ENCODE measurements around the gene HPSE2. TPM values are rescaled to one million over a fixed set of nuclear protein-coding genes. Genes with fewer than 3 reads are reported as not detected.
A peak's percentile ranks its signal among the peaks of the same experiment; 100 is the strongest.

Gene HPSE2
- total RNA-seq, 2 donors from 2014 or later: 2.4 to 4.7 TPM

- 68% methylated on average over 13 of the region's 13 CpGs for WGBS
- Histone ChIP-seq H3K27me3 (replicated peaks; ENCODE audit: insufficient read depth) (no peaks in the 10 kb centered on the region), H3K4me3 (no peak overlapping the region), H3K9me3 (no peaks in the 10 kb centered on the region), H3K27ac (peak overlapping the region in 1 of 2 donors; percentile 10), H3K4me1 (replicated peaks) (no peaks in the 10 kb centered on the region), H3K36me3 (no peaks in the 10 kb centered on the region)
- intact Hi-C loops (cut with DNase I): no loop called here
- no peak for DNase-seq (ENCODE audit: low spot score)
- TF ChIP-seq CTCF (IDR thresholded peaks at IDR 0.05) (no peak), POLR2A (IDR thresholded peaks at IDR 0.05) (no peak), POLR2AphosphoS5 (IDR thresholded peaks at IDR 0.05) (no peak)
Observed at GRCh38 chr10:98489561-98490481, 745.8 kb downstream of the HPSE2 start.

GRCh38 chr10:98488669-98489430 lies 746.8 kb downstream of the HPSE2 start:
- peak; percentile 62 for TF ChIP-seq POLR2AphosphoS5 (IDR thresholded peaks at IDR 0.05)
- TF ChIP-seq POLR2A (IDR thresholded peaks at IDR 0.05): no peak
- no peaks in the 10 kb centered on the region for H3K36me3 ChIP-seq
- 33% methylated on average over 1 of the region's 1 CpG for WGBS
- H3K27ac ChIP-seq: peak overlapping the region in 1 of 2 donors; percentile 38
- peak; percentile 93 for DNase-seq (ENCODE audit: low spot score)
- H3K4me3 ChIP-seq: no peak overlapping the region
- no peaks in the 10 kb centered on the region for H3K4me1 ChIP-seq (replicated peaks)
- no peaks in the 10 kb centered on the region for H3K27me3 ChIP-seq (replicated peaks; ENCODE audit: insufficient read depth)
- H3K9me3 ChIP-seq: no peaks in the 10 kb centered on the region
- intact Hi-C loops (cut with DNase I): no loop called here

- intact Hi-C loops (cut with DNase I): no loop called here
- H3K4me1 ChIP-seq (replicated peaks): no peaks in the 10 kb centered on the region
- H3K27me3 ChIP-seq (replicated peaks; ENCODE audit: insufficient read depth): no peaks in the 10 kb centered on the region
- DNase-seq (ENCODE audit: low spot score): no peak
- TF ChIP-seq CTCF (IDR thresholded peaks at IDR 0.05) (no peak), POLR2A (IDR thresholded peaks at IDR 0.05) (no peak), POLR2AphosphoS5 (IDR thresholded peaks at IDR 0.05) (no peak)
- H3K9me3 ChIP-seq: no peaks in the 10 kb centered on the region
- no peaks in the 10 kb centered on the region for H3K36me3 ChIP-seq
- H3K27ac ChIP-seq: no peak overlapping the region
- H3K4me3 ChIP-seq: no peak overlapping the region
- WGBS: 93% methylated on average over 3 of the region's 3 CpGs
Observed at GRCh38 chr10:98487649-98488048, 748.0 kb downstream of the HPSE2 start.

- no peak for DNase-seq (ENCODE audit: low spot score)
- H3K36me3 ChIP-seq: no peaks in the 10 kb centered on the region
- no peaks in the 10 kb centered on the region for H3K9me3 ChIP-seq
- H3K27me3 ChIP-seq (replicated peaks; ENCODE audit: insufficient read depth): no peaks in the 10 kb centered on the region
- intact Hi-C loops (cut with DNase I): no loop called here
- H3K4me3 ChIP-seq: no peak overlapping the region
- no peak overlapping the region for H3K27ac ChIP-seq
- no peaks in the 10 kb centered on the region for H3K4me1 ChIP-seq (replicated peaks)
- no peak for TF ChIP-seq CTCF (IDR thresholded peaks at IDR 0.05)
- no peak for TF ChIP-seq POLR2AphosphoS5 (IDR thresholded peaks at IDR 0.05)
- TF ChIP-seq POLR2A (IDR thresholded peaks at IDR 0.05): no peak
- 66% methylated on average over 3 of the region's 3 CpGs for WGBS
Observed at GRCh38 chr10:98486421-98486820, 749.2 kb downstream of the HPSE2 start.

GRCh38 chr10:98485959-98486358 lies 749.7 kb downstream of the HPSE2 start:
- Histone ChIP-seq H3K9me3 (no peaks in the 10 kb centered on the region), H3K27me3 (replicated peaks; ENCODE audit: insufficient read depth) (no peaks in the 10 kb centered on the region), H3K36me3 (no peaks in the 10 kb centered on the region), H3K4me1 (replicated peaks) (no peaks in the 10 kb centered on the region), H3K4me3 (no peak overlapping the region), H3K27ac (no peak overlapping the region)
- TF ChIP-seq CTCF (IDR thresholded peaks at IDR 0.05) (no peak), POLR2A (IDR thresholded peaks at IDR 0.05) (no peak), POLR2AphosphoS5 (IDR thresholded peaks at IDR 0.05) (no peak)
- intact Hi-C loops (cut with DNase I): no loop called here
- WGBS: 59% methylated on average over 2 of the region's 2 CpGs
- DNase-seq (ENCODE audit: low spot score): no peak
